GM23248 (cell line): ENCODE data around the gene IFNG. TPM values are rescaled to one million over a fixed set of nuclear protein-coding genes. Genes with fewer than 3 reads are reported as not detected.

Experiments
- DNase-seq: peaks from one replicate; pipeline ENCODE4 v3.0.0-alpha.2; 2015
- H2AFZ ChIP-seq: fragments of 200-600 bp; sonication (generic); 2 replicates; pipeline ENCODE4 v1.6.1; 2016; ENCODE audit warnings: antibody characterized with exemption
- H3F3A ChIP-seq: fragments of 200-600 bp; sonication (generic); 2 replicates; pipeline ENCODE4 v1.6.1; 2016; ENCODE audit warnings: mild to moderate bottlenecking, antibody characterized with exemption, mixed run types; ENCODE audit not compliant: insufficient read depth
- H3K27ac ChIP-seq: fragments of 200-600 bp; sonication (generic); 2 replicates; pipeline ENCODE4 v1.5.1; 2016; ENCODE audit warnings: mild to moderate bottlenecking
- H3K27me3 ChIP-seq: fragments of 200-600 bp; sonication (generic); replicated peaks from 2 replicates; pipeline ENCODE4 v1.6.1; 2016; ENCODE audit warnings: mild to moderate bottlenecking; ENCODE audit not compliant: insufficient read depth
- H3K36me3 ChIP-seq: fragments of 200-600 bp; sonication (generic); 2 replicates; pipeline ENCODE4 v1.6.1; 2016; ENCODE audit warnings: low read depth, mild to moderate bottlenecking
- H3K4me1 ChIP-seq: fragments of 200-600 bp; sonication (generic); 2 replicates; pipeline ENCODE4 v1.6.1; 2016; ENCODE audit warnings: mild to moderate bottlenecking; ENCODE audit not compliant: insufficient read depth
- H3K4me2 ChIP-seq: fragments of 200-600 bp; sonication (generic); one replicate; pipeline ENCODE4 v1.6.1; 2016; ENCODE audit warnings: mild to moderate bottlenecking; ENCODE audit not compliant: unreplicated experiment
- H3K4me3 ChIP-seq: fragments of 200-600 bp; sonication (generic); 2 replicates; pipeline ENCODE4 v1.5.1; 2016; ENCODE audit warnings: mild to moderate bottlenecking
- H3K79me2 ChIP-seq: fragments of 200-600 bp; sonication (generic); 2 replicates; pipeline ENCODE4 v1.6.1; 2016; ENCODE audit warnings: mild to moderate bottlenecking; ENCODE audit not compliant: insufficient read depth
- H3K9ac ChIP-seq: fragments of 200-600 bp; sonication (generic); 2 replicates; pipeline ENCODE4 v1.6.1; 2016; ENCODE audit warnings: mild to moderate bottlenecking
- H3K9me2 ChIP-seq: fragments of 200-600 bp; sonication (generic); 2 replicates; pipeline ENCODE4 v1.6.1; 2016; ENCODE audit warnings: mixed run types, mild to moderate bottlenecking, moderate library complexity; ENCODE audit not compliant: insufficient read depth
- H3K9me3 ChIP-seq: fragments of 200-600 bp; sonication (generic); one replicate; pipeline ENCODE4 v1.6.1; 2017; ENCODE audit warnings: low read depth
- H4K20me1 ChIP-seq: fragments of 200-600 bp; sonication (generic); 2 replicates; pipeline ENCODE4 v1.6.0; 2016; ENCODE audit not compliant: insufficient read depth
- EZH2 ChIP-seq: fragments of 200-600 bp; sonication (generic); IDR thresholded peaks from 2 replicates; pipeline ENCODE4 v1.6.1; 2018; ENCODE audit warnings: antibody characterized with exemption, mild to moderate bottlenecking; ENCODE audit not compliant: insufficient read depth, poor library complexity, severe bottlenecking
- EZH2phosphoT487 ChIP-seq: fragments of 200-600 bp; sonication (generic); IDR thresholded peaks from 2 replicates; pipeline ENCODE4 v1.6.1; 2018; ENCODE audit warnings: antibody characterized with exemption, moderate library complexity, mild to moderate bottlenecking, low read depth; ENCODE audit not compliant: insufficient read depth
- WGBS, 2 experiments: methylation state at CpG; one replicate each; pipeline ENCODE4 v1.1.6; 2015 to 2017; ENCODE audit warnings: low lambda C conversion rate in 2 of 2, low coverage in 1 of 2; ENCODE audit errors: missing lambda C conversion rate in 2 of 2; 5-methylcytosine and 5-hydroxymethylcytosine counted together
- in situ Hi-C: fragments of 300-500 bp; cut with MboI; formaldehyde crosslinking; loops from 2 replicates; pipeline ENCODE4 v1.15.0; 2020
- polyA plus RNA-seq: library from polyadenylated mRNA; unstranded; fragments of >200 nt; fragmentation: Nextera tagmentation; extraction: Ambion mirVana; gene quantifications from 2 replicates; pipeline ENCODE4 v1.2.1, GENCODE V29; 2016
- total RNA-seq: library from RNA; depleted of rRNA; stranded (reverse); fragments of >200 nt; shearing (Covaris generic); gene quantifications from 2 replicates; pipeline ENCODE4 v1.2.3, GENCODE V29; 2014

Gene IFNG
- total and polyA plus RNA-seq, 2 experiments from 2014 or later = not detected

DNA sequence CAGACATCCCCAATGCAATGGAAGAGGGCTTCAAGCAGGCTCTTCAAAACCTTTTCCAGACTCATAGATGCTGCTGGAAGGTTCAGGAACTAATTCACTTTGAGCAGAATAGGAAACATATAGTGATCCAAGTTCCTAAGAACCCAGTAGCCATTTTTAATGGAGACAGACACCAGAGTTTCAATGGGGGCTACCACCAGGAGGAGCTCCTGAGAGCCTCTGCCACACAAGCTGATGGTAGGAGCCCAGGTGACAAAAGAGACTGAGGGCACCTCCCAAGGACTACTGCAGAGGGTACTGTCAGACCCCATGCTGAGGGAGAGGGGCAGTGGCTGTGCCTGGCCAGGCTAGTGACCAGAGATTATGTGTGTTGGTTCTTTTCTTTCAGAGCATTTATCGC is 45.9 kb downstream of the IFNG start:
- H3K9me2 ChIP-seq = no peaks in the 10 kb centered on the region
- no peak overlapping the region for H3K27ac ChIP-seq
- no peak for TF ChIP-seq EZH2phosphoT487
- no peak for TF ChIP-seq EZH2
- WGBS, 2 experiments = 0 to 6% methylated on average over 1 of the region's 1 CpG
- no peak overlapping the region for H3K4me3 ChIP-seq
- H3K9me3 ChIP-seq = no peaks in the 10 kb centered on the region
- H3K79me2 ChIP-seq = no peaks in the 10 kb centered on the region
- no peak for DNase-seq
- no peaks in the 10 kb centered on the region for H3F3A ChIP-seq
- H3K4me1 ChIP-seq = no peaks in the 10 kb centered on the region
- no peak overlapping the region for H3K4me2 ChIP-seq
- peaks cover 30% of the 10 kb centered on the region for H3K27me3 ChIP-seq
- in situ Hi-C loops = no loop called here
- H3K9ac ChIP-seq = no peak overlapping the region
- H3K36me3 ChIP-seq = no peaks in the 10 kb centered on the region
- H2AFZ ChIP-seq = no peak overlapping the region
- H4K20me1 ChIP-seq = no peaks in the 10 kb centered on the region

DNA sequence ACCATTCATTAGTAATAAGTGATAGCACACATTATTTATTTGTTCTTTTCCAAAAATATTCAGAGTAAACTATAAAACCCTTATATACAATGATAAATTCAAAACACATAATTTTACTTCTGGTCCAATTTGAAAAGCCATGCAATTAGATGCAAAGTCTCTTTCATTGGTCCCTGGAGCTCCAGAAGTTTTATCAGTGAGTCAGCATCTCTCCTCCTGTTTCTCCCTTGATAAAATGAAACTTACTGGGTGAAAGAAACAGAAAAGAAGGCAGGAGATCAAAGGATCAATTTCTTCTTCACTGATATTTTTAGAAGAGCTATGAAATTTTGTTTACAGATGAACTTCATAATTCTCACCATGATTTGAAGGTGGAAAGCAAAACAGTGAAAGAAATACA is 47.5 kb downstream of the IFNG start:
- TF ChIP-seq EZH2phosphoT487 (no peak), EZH2 (no peak)
- Histone ChIP-seq H3K9ac (no peak overlapping the region), H3K79me2 (no peaks in the 10 kb centered on the region), H3K4me1 (no peaks in the 10 kb centered on the region), H3F3A (no peaks in the 10 kb centered on the region), H3K9me3 (no peaks in the 10 kb centered on the region), H3K27me3 (peaks cover 30% of the 10 kb centered on the region), H2AFZ (no peak overlapping the region), H3K4me3 (no peak overlapping the region), H3K27ac (no peak overlapping the region), H3K9me2 (no peaks in the 10 kb centered on the region), H4K20me1 (no peaks in the 10 kb centered on the region), H3K4me2 (no peak overlapping the region), H3K36me3 (no peaks in the 10 kb centered on the region)
- in situ Hi-C loops = no loop called here
- DNase-seq = no peak

DNA sequence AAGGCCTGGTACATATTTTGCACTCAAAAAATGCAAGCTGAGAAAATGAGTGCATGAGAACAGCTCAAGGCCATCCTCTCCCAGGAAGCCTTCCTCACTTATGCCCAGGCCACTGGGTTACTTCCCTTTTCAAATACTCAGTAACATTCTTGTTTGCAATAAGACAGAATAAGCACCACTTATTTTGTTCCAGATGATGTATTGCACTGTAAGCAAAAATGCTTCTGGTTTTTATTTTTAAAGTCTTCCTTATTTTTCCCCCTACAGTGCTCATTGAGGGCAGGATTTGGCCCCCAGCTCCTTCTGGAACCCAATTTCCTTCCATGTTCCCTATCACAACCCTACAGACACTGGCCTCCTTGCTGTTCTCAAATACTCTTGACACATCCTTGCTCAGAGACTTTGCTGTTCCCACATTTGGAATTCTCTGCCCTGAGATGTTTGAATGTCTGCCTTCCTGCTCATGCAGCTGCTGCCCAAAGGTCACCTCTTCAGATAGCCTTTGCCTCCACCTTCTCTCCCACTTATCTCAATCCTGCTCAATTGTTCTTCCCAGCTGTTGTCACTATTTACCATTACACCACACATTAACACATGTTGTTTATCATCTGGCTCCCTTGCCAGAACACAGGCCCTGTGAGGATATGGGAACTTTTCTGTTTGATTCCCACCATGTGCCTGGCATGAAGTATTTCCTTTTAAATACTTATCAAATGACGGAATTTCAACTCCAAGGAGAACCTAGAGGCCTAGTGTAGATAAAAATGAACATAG is 49.9 kb downstream of the IFNG start:
- no peak overlapping the region for H3K4me2 ChIP-seq

DNA sequence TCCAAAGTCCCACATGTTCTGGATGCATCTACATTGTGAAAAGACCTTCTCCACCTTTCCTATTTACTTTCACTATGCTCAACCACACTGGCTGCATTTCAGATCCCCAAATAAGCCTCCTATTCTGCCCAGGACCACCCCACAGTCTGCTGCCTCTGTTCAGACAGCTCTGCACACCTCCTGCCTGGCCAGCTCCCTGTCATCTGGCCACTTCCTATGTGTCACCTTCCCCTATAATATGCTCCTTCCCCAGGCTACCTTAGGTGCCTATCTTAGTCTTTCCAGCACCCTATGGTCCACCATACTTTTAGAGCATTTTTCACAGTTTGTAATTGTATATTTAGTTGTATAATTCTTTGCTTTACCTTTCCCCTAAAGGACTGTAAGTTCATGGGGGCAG is 50.5 kb downstream of the IFNG start:
- Histone ChIP-seq H3K4me2 (no peak overlapping the region), H3K36me3 (no peaks in the 10 kb centered on the region), H3K27me3 (peaks cover under 1% of the 10 kb centered on the region), H2AFZ (no peak overlapping the region), H3K79me2 (no peaks in the 10 kb centered on the region), H3K9me3 (no peaks in the 10 kb centered on the region), H4K20me1 (no peaks in the 10 kb centered on the region), H3K4me1 (no peaks in the 10 kb centered on the region), H3F3A (no peaks in the 10 kb centered on the region), H3K27ac (no peak overlapping the region), H3K4me3 (no peak overlapping the region), H3K9ac (no peak overlapping the region), H3K9me2 (no peaks in the 10 kb centered on the region)
- in situ Hi-C loops = no loop called here
- TF ChIP-seq EZH2phosphoT487 = no peak
- no peak for TF ChIP-seq EZH2
- DNase-seq = no peak

More for the DNA sequence above, 49.9 kb downstream of the IFNG start:
- in situ Hi-C loops = no loop called here
- H4K20me1 ChIP-seq = no peaks in the 10 kb centered on the region
- peaks cover 7% of the 10 kb centered on the region for H3K27me3 ChIP-seq
- H3K27ac ChIP-seq = no peak overlapping the region
- H3K4me1 ChIP-seq = no peaks in the 10 kb centered on the region
- no peaks in the 10 kb centered on the region for H3F3A ChIP-seq
- H3K79me2 ChIP-seq = no peaks in the 10 kb centered on the region
- H3K9me2 ChIP-seq = no peaks in the 10 kb centered on the region
- WGBS, 2 experiments = 0 to 5% methylated on average over 1 of the region's 1 CpG
- TF ChIP-seq EZH2phosphoT487 = no peak
- TF ChIP-seq EZH2 = no peak
- no peak overlapping the region for H3K9ac ChIP-seq
- H2AFZ ChIP-seq = no peak overlapping the region
- no peak for DNase-seq
- H3K9me3 ChIP-seq = no peaks in the 10 kb centered on the region
- H3K4me3 ChIP-seq = no peak overlapping the region
- H3K36me3 ChIP-seq = no peaks in the 10 kb centered on the region

DNA sequence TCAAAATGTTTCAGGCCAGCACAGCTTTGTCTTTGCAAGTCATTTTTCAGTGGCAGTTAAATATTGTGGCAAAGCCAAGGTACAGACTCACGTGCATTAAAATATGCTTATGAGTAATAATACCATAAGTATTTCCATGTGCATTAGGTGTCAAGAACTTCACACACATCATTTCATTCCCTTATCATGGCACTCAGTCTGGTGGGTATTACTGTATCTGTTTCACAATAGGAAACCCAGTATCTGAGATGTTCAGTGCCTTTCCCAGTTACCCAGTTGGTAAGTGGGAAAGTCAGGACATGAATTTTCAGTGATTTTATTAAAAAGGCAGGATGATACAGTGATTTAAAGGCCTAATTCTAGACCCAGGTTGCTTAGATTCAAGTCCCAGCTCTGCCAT is 52.9 kb downstream of the IFNG start:
- Histone ChIP-seq H3K4me2 (no peak overlapping the region), H3F3A (no peaks in the 10 kb centered on the region), H2AFZ (no peak overlapping the region), H4K20me1 (no peaks in the 10 kb centered on the region), H3K27me3 (peaks cover 9% of the 10 kb centered on the region; the same call in 1 of the 2 replicates), H3K36me3 (no peaks in the 10 kb centered on the region), H3K9me2 (no peaks in the 10 kb centered on the region), H3K79me2 (no peaks in the 10 kb centered on the region), H3K4me1 (no peaks in the 10 kb centered on the region), H3K9ac (no peak overlapping the region), H3K27ac (no peak overlapping the region), H3K4me3 (no peak overlapping the region), H3K9me3 (no peaks in the 10 kb centered on the region)
- no peak for TF ChIP-seq EZH2phosphoT487
- TF ChIP-seq EZH2 = no peak
- DNase-seq = no peak
- in situ Hi-C loops = no loop called here
- 20 to 39% methylated on average over 1 of the region's 1 CpG for WGBS, 2 experiments
